ENCODE results near the gene METTL4.

DNA sequence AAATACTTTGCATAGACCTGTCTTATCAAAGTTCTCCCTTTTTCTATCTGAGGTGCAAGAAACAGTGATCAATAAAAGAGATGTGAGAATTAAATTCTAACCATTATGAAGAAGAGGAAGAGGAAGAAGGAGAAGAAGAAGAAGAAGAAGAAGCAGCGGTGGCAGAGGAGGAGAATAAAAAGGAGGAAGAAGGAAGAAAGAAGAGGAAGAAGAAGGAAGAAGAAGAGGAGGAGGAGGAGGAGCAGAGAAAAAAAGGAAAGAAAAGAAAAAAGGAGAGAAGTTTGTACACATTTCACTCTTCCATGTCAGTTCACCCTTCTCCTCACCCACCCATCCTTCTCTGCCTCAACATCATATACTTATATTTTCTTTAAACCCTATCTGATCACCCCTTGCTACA, 68.4 kb downstream of the METTL4 start:
- TF ChIP-seq YY1 (IDR thresholded peaks at IDR 0.05; ENCODE audit: insufficient read depth, insufficient read length) (no peak), SUZ12 (IDR thresholded peaks at IDR 0.05; ENCODE audit: extremely low read depth, insufficient read depth, insufficient read length) (no peak), ZNF274 (IDR thresholded peaks at IDR 0.05; ENCODE audit: low read depth, low read length) (no peak)

Data from NT2/D1 (cell line).